ENCODE data around the gene ERI3. TPM values are rescaled to one million over a fixed set of nuclear protein-coding genes. Genes with fewer than 3 reads are reported as not detected.

The ERI3 gene
- total RNA-seq, 4 donors from 2014 or later, result 27.0 to 35.1 (median 31.8) TPM

GRCh38 chr1:44388551-44388950 is 33.5 kb upstream of the ERI3 start:
- 30 to 46% methylated on average over 2 of the region's 2 CpGs for WGBS, 2 donors
- TF ChIP-seq CTCF (IDR thresholded peaks at IDR 0.05) (no peak), POLR2A (IDR thresholded peaks at IDR 0.05) (no peak)
- intact Hi-C loops (cut with DNase I), result no loop called here
- H3K36me3 ChIP-seq, result no peaks in the 10 kb centered on the region
- H3K27me3 ChIP-seq, result peaks cover 0 to 57% (median 0%) of the 10 kb centered on the region in 4 donors
- H3K9me3 ChIP-seq, result no peaks in the 10 kb centered on the region
- no peak overlapping the region for H3K4me3 ChIP-seq
- DNase-seq, result no peak
- H3K27ac ChIP-seq, result no peak overlapping the region
- no peaks in the 10 kb centered on the region for H3K4me1 ChIP-seq

- intact Hi-C loops (cut with DNase I), result no loop called here
- Histone ChIP-seq H3K9me3 (no peaks in the 10 kb centered on the region), H3K27ac (no peak overlapping the region), H3K27me3 (peaks cover 0 to 3% (median 0%) of the 10 kb centered on the region in 4 donors), H3K4me3 (no peak overlapping the region), H3K4me1 (no peaks in the 10 kb centered on the region), H3K36me3 (no peaks in the 10 kb centered on the region)
- DNase-seq, result no peak
- no peak for TF ChIP-seq CTCF (IDR thresholded peaks at IDR 0.05)
- TF ChIP-seq POLR2A (IDR thresholded peaks at IDR 0.05), result no peak
- 40 to 80% methylated on average over 1 of the region's 3 CpGs for WGBS, 2 donors
Observed at GRCh38 chr1:44380666-44381177, 25.7 kb upstream of the ERI3 start.

GRCh38 chr1:44377925-44378784 is 23.1 kb upstream of the ERI3 start:
- H3K4me1 ChIP-seq, result no peaks in the 10 kb centered on the region
- peak; percentile 10 to 68 (median 60) for TF ChIP-seq CTCF (IDR thresholded peaks at IDR 0.05)
- TF ChIP-seq POLR2A (IDR thresholded peaks at IDR 0.05), result no peak
- no peaks in the 10 kb centered on the region for H3K9me3 ChIP-seq
- H3K4me3 ChIP-seq, result no peak overlapping the region
- 61 to 70% methylated on average over 12 of the region's 12 CpGs for WGBS, 2 donors
- H3K27me3 ChIP-seq, result peaks cover 0 to 3% (median 0%) of the 10 kb centered on the region in 4 donors
- DNase-seq, result no peak
- intact Hi-C loops (cut with DNase I), result loop anchor here (5.0 kb wide), 1 partner anchor 214 kb away; no protein-coding TSS in a partner anchor
- H3K36me3 ChIP-seq, result no peaks in the 10 kb centered on the region
- H3K27ac ChIP-seq, result no peak overlapping the region

DNA sequence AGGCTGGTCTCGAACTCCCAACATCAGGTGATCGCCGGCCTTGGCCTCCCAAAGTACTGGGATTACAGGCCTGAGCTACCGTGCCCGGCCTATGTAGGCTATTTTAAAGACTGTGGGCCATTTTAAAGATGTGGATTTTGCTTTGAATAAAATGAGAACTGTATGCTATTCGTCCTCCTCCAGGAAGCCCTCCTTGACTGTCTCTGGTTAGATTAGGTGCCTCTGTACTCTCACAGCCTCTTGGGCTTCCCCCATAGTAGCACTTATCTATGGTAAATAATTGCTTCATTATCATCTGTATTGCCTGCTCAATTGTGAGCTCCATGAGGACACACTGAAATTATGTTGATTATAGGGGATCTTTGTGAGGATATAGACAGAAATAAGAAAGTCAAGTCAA is 20.5 kb upstream of the ERI3 start:
- no peaks in the 10 kb centered on the region for H3K36me3 ChIP-seq
- no peak overlapping the region for H3K27ac ChIP-seq
- intact Hi-C loops (cut with DNase I), result loop anchor here (5.0 kb wide), 1 partner anchor 217 kb away; no protein-coding TSS in a partner anchor
- no peak for TF ChIP-seq CTCF (IDR thresholded peaks at IDR 0.05)
- TF ChIP-seq POLR2A (IDR thresholded peaks at IDR 0.05), result no peak
- H3K27me3 ChIP-seq, result peaks cover 0 to 3% (median 0%) of the 10 kb centered on the region in 4 donors
- H3K4me3 ChIP-seq, result no peak overlapping the region
- H3K9me3 ChIP-seq, result no peaks in the 10 kb centered on the region
- H3K4me1 ChIP-seq, result no peaks in the 10 kb centered on the region
- no peak for DNase-seq
- 95 to 97% methylated on average over 3 to 6 of the region's 6 CpGs for WGBS, 2 donors

DNA sequence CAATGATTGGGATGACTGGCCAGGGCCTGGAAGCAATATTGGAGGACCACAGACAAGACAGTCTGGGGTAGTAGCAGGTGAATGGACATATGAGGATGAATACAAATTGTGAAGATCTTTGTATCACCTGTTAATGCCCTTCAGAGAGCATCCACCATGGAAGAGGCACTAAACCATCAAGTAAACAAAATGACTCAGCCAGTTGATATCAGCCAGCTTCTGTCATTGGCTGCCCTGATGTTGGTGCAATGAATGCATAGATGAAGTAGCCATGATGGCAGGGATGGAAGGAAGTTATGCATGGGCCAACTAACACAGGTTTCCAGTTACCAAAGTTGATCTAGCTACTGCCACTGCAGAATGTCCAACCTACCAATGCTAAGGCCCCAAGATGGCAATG is 16.1 kb upstream of the ERI3 start:
- no peak for TF ChIP-seq POLR2A (IDR thresholded peaks at IDR 0.05)
- TF ChIP-seq CTCF (IDR thresholded peaks at IDR 0.05), result no peak
- intact Hi-C loops (cut with DNase I), result no loop called here
- no peaks in the 10 kb centered on the region for H3K36me3 ChIP-seq

More for the DNA sequence above, 16.1 kb upstream of the ERI3 start:
- H3K4me1 ChIP-seq, result no peaks in the 10 kb centered on the region
- H3K27ac ChIP-seq, result no peak overlapping the region
- DNase-seq, result no peak
- no peak overlapping the region for H3K4me3 ChIP-seq
- peaks cover 0 to 8% (median 0%) of the 10 kb centered on the region in 4 donors for H3K27me3 ChIP-seq
- H3K9me3 ChIP-seq, result no peaks in the 10 kb centered on the region
